H9 (cell line): ENCODE data around the gene SETD9. TPM values are rescaled to one million over a fixed set of nuclear protein-coding genes. Genes with fewer than 3 reads are reported as not detected.

Experiments
- DNase-seq: peaks from one replicate; pipeline ENCODE4 v3.0.0-alpha.2; 2017
- H2AFZ ChIP-seq: one replicate; pipeline ENCODE4 v1.6.1; 2013; ENCODE audit warnings: mild to moderate bottlenecking, low read length, control low read depth, moderate library complexity
- H2AK5ac ChIP-seq: 2 replicates; pipeline ENCODE4 v1.6.1; 2013; ENCODE audit warnings: low read length, control low read depth, mixed read lengths; ENCODE audit not compliant: insufficient read length
- H2BK120ac ChIP-seq: one replicate; pipeline ENCODE4 v1.6.1; 2013; ENCODE audit warnings: low read depth, mild to moderate bottlenecking, low read length, control low read depth, inconsistent platforms; ENCODE audit not compliant: poor library complexity, severe bottlenecking
- H2BK12ac ChIP-seq: 2 replicates; pipeline ENCODE4 v1.6.1; 2013; ENCODE audit warnings: low read length, control low read depth, mixed read lengths, low read depth; ENCODE audit not compliant: insufficient read length
- H2BK15ac ChIP-seq: 2 replicates; pipeline ENCODE4 v1.6.1; 2013; ENCODE audit warnings: low read depth, low read length, control low read depth
- H2BK20ac ChIP-seq: one replicate; pipeline ENCODE4 v1.6.1; 2013; ENCODE audit warnings: low read depth, mild to moderate bottlenecking, low read length, control low read depth, inconsistent platforms; ENCODE audit not compliant: poor library complexity, severe bottlenecking
- H2BK5ac ChIP-seq: 2 replicates; pipeline ENCODE4 v1.6.1; 2013; ENCODE audit warnings: low read length, control low read depth, mixed read lengths; ENCODE audit not compliant: insufficient read length
- H3K14ac ChIP-seq: 2 replicates; pipeline ENCODE4 v1.6.1; 2013; ENCODE audit warnings: low read length, control low read depth; ENCODE audit not compliant: insufficient read depth
- H3K18ac ChIP-seq: 2 replicates; pipeline ENCODE4 v1.6.1; 2013; ENCODE audit warnings: low read depth, mild to moderate bottlenecking, mixed read lengths, low read length, control low read depth; ENCODE audit not compliant: insufficient read length
- H3K23ac ChIP-seq: 2 replicates; pipeline ENCODE4 v1.6.1; 2013; ENCODE audit warnings: low read length, control low read depth, mixed read lengths, low read depth; ENCODE audit not compliant: insufficient read length
- H3K23me2 ChIP-seq: 2 replicates; pipeline ENCODE4 v1.6.1; 2013; ENCODE audit warnings: low read depth, mild to moderate bottlenecking, mixed read lengths, low read length, control low read depth; ENCODE audit not compliant: insufficient read length, poor library complexity, severe bottlenecking
- H3K27ac ChIP-seq: 2 replicates; pipeline ENCODE4 v1.5.1; 2013; ENCODE audit warnings: low read length, control low read depth, mixed read lengths, low read depth; ENCODE audit not compliant: insufficient read length
- H3K27me3 ChIP-seq: 2 replicates; pipeline ENCODE4 v1.6.1; 2013; ENCODE audit warnings: low read length, control low read depth, inconsistent platforms; ENCODE audit not compliant: insufficient read depth
- H3K4ac ChIP-seq: 2 replicates; pipeline ENCODE4 v1.6.1; 2013; ENCODE audit warnings: low read depth, mild to moderate bottlenecking, control low read depth, inconsistent platforms, low read length, moderate library complexity
- H3K4me1 ChIP-seq: 2 replicates; pipeline ENCODE4 v1.6.1; 2013; ENCODE audit warnings: low read length, control low read depth, inconsistent platforms; ENCODE audit not compliant: insufficient read depth
- H3K4me2 ChIP-seq: 2 replicates; pipeline ENCODE4 v1.6.1; 2013; ENCODE audit warnings: low read length, control low read depth, mixed read lengths; ENCODE audit not compliant: insufficient read length, insufficient read depth
- H3K56ac ChIP-seq: 2 replicates; pipeline ENCODE4 v1.6.1; 2013; ENCODE audit warnings: low read depth, mild to moderate bottlenecking, mixed read lengths, low read length, control low read depth; ENCODE audit not compliant: insufficient read length
- H3K79me1 ChIP-seq: 2 replicates; pipeline ENCODE4 v1.6.1; 2013; ENCODE audit warnings: low read depth, mild to moderate bottlenecking, moderate library complexity, low read length, control low read depth, inconsistent platforms; ENCODE audit not compliant: insufficient read depth, poor library complexity, severe bottlenecking
- H3K79me2 ChIP-seq: 2 replicates; pipeline ENCODE4 v1.6.1; 2013; ENCODE audit warnings: low read length, control low read depth, inconsistent platforms; ENCODE audit not compliant: insufficient read depth
- H3K9ac ChIP-seq: 2 replicates; pipeline ENCODE4 v1.6.1; 2013; ENCODE audit warnings: low read length, control low read depth, mixed read lengths; ENCODE audit not compliant: insufficient read length; ENCODE audit errors: extremely low read depth
- H3K9me3 ChIP-seq: one replicate; pipeline ENCODE4 v1.6.1; 2013; ENCODE audit warnings: low read depth, low read length, inconsistent platforms; ENCODE audit not compliant: control insufficient read depth
- H3T11ph ChIP-seq: one replicate; pipeline ENCODE4 v1.6.1; 2013; ENCODE audit warnings: mild to moderate bottlenecking, low read length, control low read depth, inconsistent platforms
- H4K20me1 ChIP-seq: one replicate; pipeline ENCODE4 v1.6.1; 2013; ENCODE audit not compliant: control insufficient read depth, insufficient read length, insufficient read depth
- H4K5ac ChIP-seq: 2 replicates; pipeline ENCODE4 v1.6.1; 2013; ENCODE audit warnings: low read depth, mild to moderate bottlenecking, mixed read lengths, low read length, control low read depth; ENCODE audit not compliant: insufficient read length
- H4K8ac ChIP-seq: replicated peaks from 2 replicates; pipeline ENCODE4 v1.6.1; 2013; ENCODE audit warnings: low read length, control low read depth, mixed read lengths, low read depth; ENCODE audit not compliant: insufficient read length
- H4K91ac ChIP-seq: 2 replicates; pipeline ENCODE4 v1.6.1; 2013; ENCODE audit warnings: low read depth, mild to moderate bottlenecking, moderate library complexity, mixed read lengths, low read length, control low read depth; ENCODE audit not compliant: insufficient read length
- H3K27ac Mint-ChIP-seq, 3 experiments: 2 replicates in 2 of 3; 3 replicates in 1 of 3; pipeline ENCODE4 v1.8.0; 2020 to 2021; ENCODE audit warnings: mixed read lengths in 3 of 3, mild to moderate bottlenecking in 1 of 3, moderate library complexity in 1 of 3
- H3K27me3 Mint-ChIP-seq: 2 replicates; pipeline ENCODE4 v1.8.0; 2021; ENCODE audit warnings: low read depth, mild to moderate bottlenecking, moderate library complexity, mixed read lengths
- H3K36me3 Mint-ChIP-seq, 3 experiments: 2 replicates in 2 of 3; 3 replicates in 1 of 3; pipeline ENCODE4 v1.8.0; 2020 to 2021; ENCODE audit warnings: low read depth in 3 of 3, mixed read lengths in 3 of 3; ENCODE audit not compliant: insufficient read depth in 1 of 3
- H3K4me1 Mint-ChIP-seq, 2 experiments: 2 replicates each; pipeline ENCODE4 v1.8.0; 2020; ENCODE audit warnings: mixed read lengths in 2 of 2
- H3K4me3 Mint-ChIP-seq, 2 experiments: 2 replicates in 1 of 2; 3 replicates in 1 of 2; pipeline ENCODE4 v1.8.0; 2020 to 2021; ENCODE audit warnings: mild to moderate bottlenecking in 2 of 2, mixed read lengths in 2 of 2, moderate library complexity in 1 of 2
- H3K9me3 Mint-ChIP-seq, 2 experiments: 2 replicates in 1 of 2; 3 replicates in 1 of 2; pipeline ENCODE4 v1.8.0; 2020; ENCODE audit warnings: mild to moderate bottlenecking in 2 of 2, mixed read lengths in 2 of 2, moderate library complexity in 1 of 2
- WGBS: extraction: QIAGEN DNeasy Blood & Tissue Kit; methylation state at CpG from one replicate; pipeline ENCODE4 v1.1.7; 2013; ENCODE audit warnings: missing lambda C conversion rate, low lambda C conversion rate, mixed read lengths; ENCODE audit not compliant: insufficient read length; ENCODE audit errors: extremely low coverage; 5-methylcytosine and 5-hydroxymethylcytosine counted together
- total RNA-seq: library from RNA; stranded (reverse); gene quantifications from 2 replicates; pipeline ENCODE4 v1.2.1, GENCODE V29; 2021
- TF ChIP-seq, protein P1 (sequence below): fragments of 200-600 bp; sonication (generic); conservative IDR thresholded peaks from 3 replicates; pipeline ENCODE4 v1.8.0; 2021; ENCODE audit warnings: antibody characterized with exemption, mild to moderate bottlenecking

Gene SETD9
- total RNA-seq, 1 experiment from 2014 or later = 15.7 TPM

DNA sequence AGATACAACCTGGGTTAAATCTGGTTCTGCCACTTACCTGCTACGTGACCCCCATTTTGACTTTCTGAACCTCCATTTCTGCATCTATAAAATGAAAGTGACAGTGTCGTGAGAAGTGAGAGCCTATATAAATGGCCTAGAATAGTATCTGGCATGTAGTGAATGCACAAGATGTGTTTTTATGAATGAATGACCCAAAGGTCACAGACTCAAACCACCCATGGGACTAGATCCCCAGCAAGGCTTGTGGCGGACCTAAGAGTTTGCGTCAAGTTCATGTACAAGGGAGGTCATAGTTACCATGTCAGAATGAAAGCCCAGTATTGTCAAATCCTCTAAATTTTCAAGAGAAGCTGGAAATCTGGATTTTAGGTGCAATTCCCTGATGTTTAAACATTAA lies 11.2 kb upstream of the SETD9 start:
- no peak overlapping the region for H3K18ac ChIP-seq
- H3K36me3 Mint-ChIP-seq = peaks cover 0 to 2% (median 0%) of the 10 kb centered on the region in 3 experiments; a peak in 2 of 7 replicates
- H4K8ac ChIP-seq = no peak overlapping the region
- H3K79me1 ChIP-seq = no peaks in the 10 kb centered on the region
- H4K20me1 ChIP-seq = no peaks in the 10 kb centered on the region
- H3K4ac ChIP-seq = no peak overlapping the region
- no peaks in the 10 kb centered on the region for H3K9me3 Mint-ChIP-seq
- no peak overlapping the region for H2BK120ac ChIP-seq
- H2AK5ac ChIP-seq = no peak overlapping the region
- no peaks in the 10 kb centered on the region for H3K23me2 ChIP-seq
- H3K27ac Mint-ChIP-seq = no peak overlapping the region
- TF ChIP-seq, protein P1, sequence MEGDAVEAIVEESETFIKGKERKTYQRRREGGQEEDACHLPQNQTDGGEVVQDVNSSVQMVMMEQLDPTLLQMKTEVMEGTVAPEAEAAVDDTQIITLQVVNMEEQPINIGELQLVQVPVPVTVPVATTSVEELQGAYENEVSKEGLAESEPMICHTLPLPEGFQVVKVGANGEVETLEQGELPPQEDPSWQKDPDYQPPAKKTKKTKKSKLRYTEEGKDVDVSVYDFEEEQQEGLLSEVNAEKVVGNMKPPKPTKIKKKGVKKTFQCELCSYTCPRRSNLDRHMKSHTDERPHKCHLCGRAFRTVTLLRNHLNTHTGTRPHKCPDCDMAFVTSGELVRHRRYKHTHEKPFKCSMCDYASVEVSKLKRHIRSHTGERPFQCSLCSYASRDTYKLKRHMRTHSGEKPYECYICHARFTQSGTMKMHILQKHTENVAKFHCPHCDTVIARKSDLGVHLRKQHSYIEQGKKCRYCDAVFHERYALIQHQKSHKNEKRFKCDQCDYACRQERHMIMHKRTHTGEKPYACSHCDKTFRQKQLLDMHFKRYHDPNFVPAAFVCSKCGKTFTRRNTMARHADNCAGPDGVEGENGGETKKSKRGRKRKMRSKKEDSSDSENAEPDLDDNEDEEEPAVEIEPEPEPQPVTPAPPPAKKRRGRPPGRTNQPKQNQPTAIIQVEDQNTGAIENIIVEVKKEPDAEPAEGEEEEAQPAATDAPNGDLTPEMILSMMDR = no peak
- no peak overlapping the region for H3K4me3 Mint-ChIP-seq
- no peak for DNase-seq
- H3K27me3 Mint-ChIP-seq = no peaks in the 10 kb centered on the region
- H3K4me1 ChIP-seq = no peaks in the 10 kb centered on the region
- H2AFZ ChIP-seq = no peak overlapping the region
- no peak overlapping the region for H2BK20ac ChIP-seq
- no peaks in the 10 kb centered on the region for H3K4me1 Mint-ChIP-seq
- H3K56ac ChIP-seq = no peak overlapping the region
- H3T11ph ChIP-seq = no peak overlapping the region
- no peak overlapping the region for H3K4me2 ChIP-seq
- H3K14ac ChIP-seq = no peak overlapping the region
- H3K9ac ChIP-seq = no peak overlapping the region
- no peak overlapping the region for H3K27ac ChIP-seq
- H2BK12ac ChIP-seq = no peak overlapping the region
- H2BK15ac ChIP-seq = no peak overlapping the region
- H3K9me3 ChIP-seq = no peaks in the 10 kb centered on the region
- H3K23ac ChIP-seq = no peak overlapping the region
- no peaks in the 10 kb centered on the region for H3K79me2 ChIP-seq
- no peak overlapping the region for H4K5ac ChIP-seq
- WGBS = no CpG with 5 or more reads among the region's 4 CpGs
- no peak overlapping the region for H4K91ac ChIP-seq
- H3K27me3 ChIP-seq = no peaks in the 10 kb centered on the region
- H2BK5ac ChIP-seq = no peak overlapping the region
